COLO668 (cell line): Measurements from ENCODE around the gene BRD7.

ENCODE experiments used
- DNase-seq: peaks from one replicate; lab custom pipeline; 2025; ENCODE audit not compliant: unreplicated experiment; lab: John Stamatoyannopoulos, UW

BRD7 gene

GRCh38 chr16:50323335-50324011 is 45.3 kb downstream of the BRD7 start:
- DNase-seq, result no peak

DNA sequence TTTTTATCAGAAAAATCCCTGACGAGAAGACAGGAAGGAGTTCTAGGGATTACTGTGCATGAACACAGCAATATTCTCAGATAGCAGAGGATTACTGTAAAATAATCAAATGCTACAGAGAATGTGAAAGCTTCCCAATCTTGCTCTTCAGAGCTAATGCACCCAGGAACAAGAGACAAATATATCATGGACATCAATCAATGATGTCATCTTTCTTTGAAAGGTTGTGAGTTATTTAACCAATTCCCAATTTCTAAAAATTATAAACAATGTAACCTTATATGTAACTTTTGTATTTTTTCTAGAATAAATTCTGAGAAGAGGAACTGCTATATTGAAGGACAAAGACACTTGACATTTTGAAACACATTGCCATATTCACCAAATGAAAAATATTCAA is 46.5 kb downstream of the BRD7 start:
- no peak for DNase-seq

GRCh38 chr16:50320310-50320709 is 48.5 kb downstream of the BRD7 start:
- no peak for DNase-seq

GRCh38 chr16:50318796-50319578 is 49.8 kb downstream of the BRD7 start:
- no peak for DNase-seq

- DNase-seq, result no peak
Observed at GRCh38 chr16:50316848-50317630, 51.7 kb downstream of the BRD7 start.

DNA sequence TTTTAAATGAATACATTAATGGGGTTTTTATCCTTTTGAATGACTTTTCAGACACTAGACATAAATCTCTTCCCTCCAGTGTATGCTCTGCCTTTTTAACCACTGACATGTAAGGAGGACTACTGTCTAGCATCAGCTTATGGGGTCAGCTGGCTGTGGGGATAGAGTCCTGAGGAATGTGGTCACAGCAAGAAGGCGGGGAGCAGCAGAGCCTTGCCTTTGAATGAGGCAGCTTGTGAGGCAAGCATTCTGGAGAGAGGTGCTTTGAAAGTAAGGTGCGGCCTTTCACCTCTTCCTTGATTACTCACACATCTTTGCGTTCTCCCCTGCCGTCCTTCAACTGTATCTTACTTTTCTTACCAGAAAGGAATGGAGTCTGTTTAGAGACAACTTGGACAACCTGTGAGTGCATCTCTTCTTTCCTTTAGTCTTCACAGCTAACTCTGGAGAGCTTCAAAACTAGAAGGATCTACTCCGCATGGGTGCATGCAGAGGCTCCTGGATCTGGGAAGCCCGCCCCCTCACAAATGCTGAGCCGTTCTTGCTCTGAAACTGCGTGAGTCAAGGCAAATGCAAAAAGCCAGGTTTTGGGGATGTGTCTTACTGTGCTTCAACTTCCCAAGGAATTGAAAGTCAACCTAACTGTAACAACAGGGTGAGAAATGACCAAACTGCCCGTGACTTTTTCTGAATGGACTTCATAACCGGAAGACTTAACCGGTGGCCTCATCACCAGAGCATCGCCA is 52.5 kb downstream of the BRD7 start:
- no peak for DNase-seq

GRCh38 chr16:50315346-50315997 is 53.3 kb downstream of the BRD7 start:
- DNase-seq, result no peak

GRCh38 chr16:50314665-50315064 is 54.1 kb downstream of the BRD7 start:
- no peak for DNase-seq

- no peak for DNase-seq
Observed at GRCh38 chr16:50313596-50314478, 55.0 kb downstream of the BRD7 start.

DNA sequence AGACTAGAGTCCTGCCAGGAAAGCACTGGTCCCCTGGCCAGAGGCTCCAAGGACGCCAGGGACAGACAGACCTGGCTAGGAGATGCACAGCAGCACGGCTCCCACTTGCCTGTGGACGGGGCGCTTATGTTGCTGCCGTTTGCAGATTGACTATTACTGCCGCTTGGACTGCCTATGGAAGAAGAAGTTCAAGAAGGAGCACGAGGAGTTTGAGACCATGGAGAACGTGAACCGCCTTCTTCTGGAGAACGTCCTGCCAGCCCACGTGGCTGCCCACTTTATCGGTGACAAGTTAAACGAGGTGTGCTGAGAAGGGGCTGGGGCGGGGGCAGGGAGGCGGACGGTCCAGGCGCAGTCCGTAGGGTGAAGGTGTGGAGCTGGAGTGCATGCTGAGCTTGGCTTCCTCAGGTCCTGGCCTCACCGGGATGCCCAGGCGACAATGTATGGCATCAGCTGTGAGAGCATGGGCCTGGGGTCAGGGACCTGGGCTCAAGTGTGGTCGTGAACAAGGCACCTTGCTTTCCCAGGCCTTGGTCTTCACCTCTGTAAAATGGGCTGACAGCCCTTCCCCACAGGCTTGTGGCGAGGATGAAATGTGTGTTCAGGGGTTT is 56.8 kb downstream of the BRD7 start:
- DNase-seq, result no peak

GRCh38 chr16:50311134-50311528 is 57.7 kb downstream of the BRD7 start:
- DNase-seq, result no peak

DNA sequence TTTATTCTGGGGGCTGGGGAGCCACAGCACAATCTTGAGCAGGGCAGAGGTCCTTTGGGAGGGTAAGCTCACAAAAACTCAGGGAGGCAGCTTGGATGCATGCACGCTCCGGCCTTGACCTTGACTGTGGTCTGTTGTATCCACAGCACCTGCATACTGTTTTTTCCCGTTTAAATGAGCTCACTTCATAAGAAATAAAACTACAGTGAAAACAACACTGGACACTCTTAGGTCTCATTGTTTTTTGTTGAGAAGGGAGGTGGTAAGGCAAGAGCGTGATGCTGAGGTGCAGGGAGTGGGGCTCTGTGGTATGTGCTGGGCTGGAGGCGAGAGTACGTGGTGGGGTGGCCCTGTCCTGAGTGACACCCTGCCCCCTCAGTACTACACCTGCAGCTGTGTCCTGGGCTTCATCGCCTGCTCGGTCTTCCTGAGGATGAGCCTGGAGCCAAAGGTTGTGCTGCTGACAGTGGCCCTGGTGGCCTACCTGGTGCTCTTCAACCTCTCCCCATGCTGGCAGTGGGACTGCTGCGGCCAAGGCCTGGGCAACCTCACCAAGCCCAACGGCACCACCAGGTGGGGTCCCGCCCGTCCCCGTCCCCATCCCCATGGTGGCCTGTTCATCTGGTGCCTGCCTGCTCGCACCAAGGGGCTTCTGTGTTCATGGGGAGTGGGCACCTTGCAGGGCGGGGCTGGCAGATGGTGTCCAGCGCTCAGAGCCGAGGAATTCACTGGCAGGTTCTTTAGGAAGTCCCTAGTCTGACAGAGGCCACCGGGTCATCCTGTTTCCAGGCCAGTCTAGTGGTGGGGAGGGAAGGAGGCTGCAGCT is 58.3 kb downstream of the BRD7 start:
- DNase-seq, result no peak

DNA sequence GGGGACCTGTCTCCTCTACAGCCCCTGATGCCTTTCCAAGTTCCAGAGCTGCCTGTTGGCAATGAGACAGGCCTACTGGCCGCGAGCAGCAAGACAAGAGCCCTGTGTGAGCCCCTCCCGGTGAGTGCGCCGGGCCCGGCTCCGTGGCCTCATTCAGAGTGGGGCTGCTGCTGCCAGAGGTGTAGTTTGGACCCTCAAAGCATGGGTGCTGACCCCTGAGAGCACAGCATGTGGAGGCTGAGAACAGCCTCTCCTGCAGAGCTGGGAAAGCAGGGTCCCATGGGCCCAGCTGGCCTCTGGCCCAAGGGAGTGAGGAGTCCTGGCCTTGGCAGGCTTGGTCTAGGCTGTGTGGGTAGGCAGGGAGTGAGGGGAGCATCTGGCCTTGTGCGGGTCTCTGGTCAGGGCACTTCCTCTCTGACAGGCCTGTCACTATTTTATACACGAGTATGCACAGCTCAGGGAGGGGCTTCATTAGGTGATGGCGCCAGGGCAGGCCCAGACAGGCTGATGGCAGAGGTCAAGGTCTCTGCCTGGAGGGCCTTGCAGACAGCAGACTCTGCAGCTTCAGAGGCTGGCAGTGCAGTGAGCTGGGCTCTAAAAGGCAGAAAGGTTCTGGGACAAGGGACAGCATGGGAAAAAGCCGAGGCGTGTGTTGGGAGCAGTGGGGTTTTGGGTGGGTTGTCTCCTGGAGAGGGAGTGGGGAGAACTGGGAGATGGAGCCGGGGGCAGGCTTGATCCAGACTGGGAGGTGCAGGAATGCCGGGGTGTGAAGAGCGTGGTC is 59.1 kb downstream of the BRD7 start:
- DNase-seq, result no peak

GRCh38 chr16:50309156-50309526 is 59.6 kb downstream of the BRD7 start:
- DNase-seq, result no peak

DNA sequence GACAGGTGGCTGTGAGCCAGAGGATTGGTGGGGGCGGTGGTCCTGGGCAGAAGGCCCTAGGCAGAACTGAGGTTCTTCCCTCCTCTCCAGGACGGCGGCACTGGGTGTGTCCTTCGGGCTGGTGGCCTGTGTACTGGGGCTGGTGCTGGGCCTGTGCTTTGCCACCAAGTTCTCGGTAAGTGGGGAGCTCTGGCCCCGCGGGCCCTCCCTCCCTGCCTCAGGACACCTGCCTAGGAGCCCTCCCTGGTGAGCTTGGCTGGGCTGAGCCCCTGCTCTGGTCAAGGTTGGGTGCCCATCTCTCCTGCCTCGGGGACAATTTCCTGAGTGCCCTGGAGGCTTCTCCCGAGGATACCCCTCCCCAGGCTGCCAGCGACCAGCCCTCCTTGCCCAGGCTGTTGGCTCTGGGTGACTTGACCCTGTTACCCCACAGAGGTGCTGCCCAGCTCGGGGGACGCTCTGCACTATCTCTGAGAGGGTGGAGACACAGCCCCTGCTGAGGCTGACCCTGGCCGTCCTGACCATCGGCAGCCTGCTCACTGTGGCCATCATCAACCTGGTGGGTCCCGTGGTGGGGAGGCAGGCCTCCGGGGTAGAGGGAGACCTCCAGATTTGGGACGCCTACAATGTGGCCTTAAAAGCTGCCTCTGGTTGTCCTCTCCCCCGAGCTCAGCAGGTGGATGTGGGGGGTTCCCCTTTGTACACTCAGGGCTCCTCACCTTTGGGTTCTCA is 60.4 kb downstream of the BRD7 start:
- DNase-seq, result no peak

DNA sequence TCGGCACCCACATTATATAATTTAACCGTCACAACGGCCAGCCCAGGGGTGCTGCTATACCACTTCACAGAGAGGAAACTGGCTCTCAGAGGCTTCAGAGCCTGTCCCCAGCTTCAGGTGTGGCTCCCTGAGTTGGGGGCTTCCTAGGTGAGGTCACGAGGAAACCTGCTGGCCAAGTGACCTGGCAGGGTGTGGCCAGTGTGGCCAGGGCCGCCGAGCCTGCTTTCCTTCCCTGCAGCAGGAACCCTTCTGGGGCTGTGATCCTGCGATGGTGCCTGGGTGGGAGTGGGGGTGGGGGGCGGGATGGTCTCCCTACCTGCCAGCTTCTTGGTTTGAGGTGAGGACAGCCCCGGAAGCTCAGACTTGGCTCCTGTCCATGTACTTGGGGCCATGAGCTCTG is 62.5 kb downstream of the BRD7 start:
- DNase-seq, result no peak

DNA sequence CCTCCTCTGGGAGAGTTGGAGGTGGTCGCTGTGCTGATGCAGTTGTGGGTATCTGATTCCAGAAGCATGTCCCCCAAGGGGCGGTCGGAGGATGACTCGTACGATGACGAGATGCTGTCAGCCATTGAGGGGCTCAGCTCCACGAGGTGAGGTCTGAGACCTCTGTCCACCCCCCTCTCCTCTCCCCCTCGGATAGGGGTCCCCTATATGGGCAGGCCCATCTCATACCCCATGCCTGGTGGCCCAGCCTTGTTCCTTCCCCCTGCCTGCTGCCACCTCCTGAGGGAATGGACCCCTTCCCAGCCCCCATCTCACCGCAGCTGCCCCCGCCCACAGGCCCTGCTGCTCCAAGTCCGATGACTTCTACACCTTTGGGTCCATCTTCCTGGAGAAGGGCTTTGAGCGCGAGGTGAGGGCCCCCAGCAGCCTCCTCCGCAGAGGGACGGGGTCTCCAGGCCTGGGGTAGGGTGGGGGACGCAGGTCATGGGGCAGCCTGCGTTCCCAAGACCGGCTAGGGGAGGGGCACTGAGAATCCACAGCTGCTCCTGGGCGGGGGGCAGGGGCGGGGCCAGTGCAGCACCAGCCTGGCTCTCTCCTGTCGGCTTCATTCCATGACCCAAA is 63.2 kb downstream of the BRD7 start:
- no peak for DNase-seq
